HEK293T (cell line): ENCODE measurements around the gene SNCAIP.

ENCODE experiments used
- ARNT ChIP-seq: fragments of 450-650 bp; IDR thresholded peaks from 2 replicates; pipeline ENCODE4 v1.6.1; 2017; ENCODE audit warnings: mild to moderate bottlenecking
- BHLHE40 ChIP-seq: fragments of 450-650 bp; IDR thresholded peaks from 2 replicates; pipeline ENCODE4 v1.6.1; 2016; ENCODE audit warnings: mild to moderate bottlenecking, moderate library complexity, borderline replicate concordance
- CTBP1 ChIP-seq: fragments of 450-650 bp; IDR thresholded peaks from 2 replicates; pipeline ENCODE4 v1.6.1; 2016; ENCODE audit warnings: borderline replicate concordance
- ELF4 ChIP-seq: fragments of 450-650 bp; IDR thresholded peaks from 2 replicates; pipeline ENCODE4 v1.6.1; 2017; ENCODE audit warnings: antibody characterized with exemption
- FOXK2 ChIP-seq: fragments of 450-650 bp; IDR thresholded peaks from 2 replicates; pipeline ENCODE4 v1.6.1; 2016; ENCODE audit warnings: mild to moderate bottlenecking
- FOXM1 ChIP-seq: fragments of 450-650 bp; IDR thresholded peaks from 2 replicates; pipeline ENCODE4 v1.6.1; 2017; ENCODE audit warnings: mild to moderate bottlenecking, borderline replicate concordance
- HDGF ChIP-seq: fragments of 450-650 bp; IDR thresholded peaks from 2 replicates; pipeline ENCODE4 v1.6.1; 2017; ENCODE audit warnings: antibody characterized with exemption, borderline replicate concordance
- LEF1 ChIP-seq: fragments of 450-650 bp; IDR thresholded peaks from 2 replicates; pipeline ENCODE4 v1.6.1; 2017; ENCODE audit warnings: mild to moderate bottlenecking, borderline replicate concordance
- NFRKB ChIP-seq: fragments of 450-650 bp; IDR thresholded peaks from 2 replicates; pipeline ENCODE4 v1.6.1; 2016; ENCODE audit warnings: mild to moderate bottlenecking, moderate library complexity
- SP1 ChIP-seq: fragments of 450-650 bp; IDR thresholded peaks from 2 replicates; pipeline ENCODE4 v1.6.1; 2017
- SUZ12 ChIP-seq: fragments of 450-650 bp; IDR thresholded peaks from 2 replicates; pipeline ENCODE4 v1.6.1; 2016; ENCODE audit warnings: mild to moderate bottlenecking
- TARDBP ChIP-seq: fragments of 450-650 bp; IDR thresholded peaks from 2 replicates; pipeline ENCODE4 v1.6.1; 2016
- ZNF384 ChIP-seq: fragments of 450-650 bp; IDR thresholded peaks from 2 replicates; pipeline ENCODE4 v1.6.1; 2016
- TF ChIP-seq, protein P1 (sequence below): fragments of 450-650 bp; IDR thresholded peaks from 2 replicates; pipeline ENCODE4 v1.6.1; 2016

DNA sequence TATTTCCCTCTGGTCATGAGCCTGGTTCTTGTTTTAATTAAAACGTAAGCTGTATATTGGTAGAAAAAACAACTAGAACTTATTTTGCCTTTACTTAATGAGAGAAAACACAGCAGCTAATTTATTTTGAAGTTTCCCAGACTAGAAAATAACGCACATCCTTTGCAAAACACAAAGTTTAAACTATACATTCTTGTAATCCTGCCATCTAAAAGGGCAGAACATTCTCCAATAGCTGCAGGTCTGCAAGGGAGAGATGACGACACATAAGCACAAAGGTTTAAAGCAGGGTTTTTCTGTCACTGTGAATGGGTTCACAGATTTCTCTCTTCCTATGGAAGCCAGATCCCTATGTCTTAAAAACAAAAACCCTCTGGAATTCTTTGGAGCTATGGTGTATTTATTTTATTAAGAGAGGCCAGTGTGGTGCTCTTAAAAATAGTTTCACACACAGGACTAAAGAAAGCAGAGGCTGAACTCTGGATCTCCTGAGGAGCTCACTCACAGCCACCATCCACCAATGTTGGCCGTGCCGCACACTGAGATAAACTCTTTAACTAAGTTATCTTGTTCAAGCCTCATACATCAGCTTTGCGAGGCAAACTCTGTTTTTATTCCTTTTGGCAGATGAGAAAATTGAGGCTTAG, 82.4 kb downstream of the SNCAIP start:
- TF ChIP-seq CTBP1: no peak
- TF ChIP-seq SUZ12: no peak
- TF ChIP-seq SP1: no peak
- TF ChIP-seq HDGF: no peak
- TF ChIP-seq BHLHE40: no peak
- no peak for TF ChIP-seq FOXM1
- no peak for TF ChIP-seq ELF4
- TF ChIP-seq ARNT: no peak
- no peak for TF ChIP-seq TARDBP
- TF ChIP-seq NFRKB: no peak
- TF ChIP-seq FOXK2: no peak
- no peak for TF ChIP-seq ZNF384
- TF ChIP-seq, protein P1, sequence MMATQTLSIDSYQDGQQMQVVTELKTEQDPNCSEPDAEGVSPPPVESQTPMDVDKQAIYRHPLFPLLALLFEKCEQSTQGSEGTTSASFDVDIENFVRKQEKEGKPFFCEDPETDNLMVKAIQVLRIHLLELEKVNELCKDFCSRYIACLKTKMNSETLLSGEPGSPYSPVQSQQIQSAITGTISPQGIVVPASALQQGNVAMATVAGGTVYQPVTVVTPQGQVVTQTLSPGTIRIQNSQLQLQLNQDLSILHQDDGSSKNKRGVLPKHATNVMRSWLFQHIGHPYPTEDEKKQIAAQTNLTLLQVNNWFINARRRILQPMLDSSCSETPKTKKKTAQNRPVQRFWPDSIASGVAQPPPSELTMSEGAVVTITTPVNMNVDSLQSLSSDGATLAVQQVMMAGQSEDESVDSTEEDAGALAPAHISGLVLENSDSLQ: no peak
- no peak for TF ChIP-seq LEF1
